ENCODE data around the gene SLIT3.

GRCh38 chr5:169281625-169282024, 19.3 kb downstream of the SLIT3 start:
- TF ChIP-seq CTCF (IDR thresholded peaks at IDR 0.05), result no peak
- no peak for TF ChIP-seq POLR2A (IDR thresholded peaks at IDR 0.05)
